Sigmoid colon (tissue), 7 donors: ENCODE results near the gene MTR. TPM values are rescaled to one million over a fixed set of nuclear protein-coding genes. Genes with fewer than 3 reads are reported as not detected.

Experiments used
- DNase-seq: peaks from one replicate; pipeline ENCODE4 v3.0.0-alpha.2; 2019
- H3K27ac ChIP-seq, 4 donors: fragments of 200-600 bp; sonication (generic); one replicate each; pipeline ENCODE4 v1.5.1; 2016 to 2019; ENCODE audit warnings: mild to moderate bottlenecking in 1 of 4
- H3K27me3 ChIP-seq, 3 donors: fragments of 200-600 bp; sonication (generic); one replicate each; pipeline ENCODE4 v1.5.1; 2019; ENCODE audit warnings: mild to moderate bottlenecking in 1 of 3
- H3K36me3 ChIP-seq, 4 donors: fragments of 200-600 bp; sonication (generic); one replicate each; pipeline ENCODE4 v1.5.1; 2016 to 2019
- H3K4me1 ChIP-seq, 4 donors: fragments of 200-600 bp; sonication (generic); one replicate each; pipeline ENCODE4 v1.5.1; 2017 to 2019
- H3K4me3 ChIP-seq, 4 donors: fragments of 200-600 bp; sonication (generic); one replicate each; pipeline ENCODE4 v1.5.1; 2017 to 2019; ENCODE audit warnings: mild to moderate bottlenecking in 2 of 4, moderate library complexity in 1 of 4
- H3K9me3 ChIP-seq, 4 donors: fragments of 200-600 bp in 3 of 4; sonication (generic) in 3 of 4; one replicate each; pipeline versions ENCODE4 v1.5.1 to v1.6.1; 2013 to 2019
- EP300 ChIP-seq, 4 donors: sonication (generic); formaldehyde crosslinking; IDR thresholded peaks; one replicate each; pipeline ENCODE4 v1.6.1; 2017; ENCODE audit warnings: antibody characterized with exemption in 4 of 4
- POLR2A ChIP-seq, 2 donors: fragments of 450-650 bp; IDR thresholded peaks; one replicate each; pipeline ENCODE4 v1.6.1; 2016; ENCODE audit warnings: antibody characterized with exemption in 2 of 2, mild to moderate bottlenecking in 2 of 2, moderate library complexity in 2 of 2
- POLR2AphosphoS5 ChIP-seq, 4 donors: sonication (generic); formaldehyde crosslinking; IDR thresholded peaks; one replicate each; pipeline ENCODE4 v1.6.1; 2017; ENCODE audit warnings: antibody characterized with exemption in 4 of 4
- WGBS, 2 donors: extraction: QIAGEN DNeasy Blood & Tissue Kit; methylation state at CpG; one replicate each; pipeline ENCODE4 v1.1.7; 2013; 5-methylcytosine and 5-hydroxymethylcytosine counted together
- intact Hi-C: fragments of 100-400 bp; cut with DNase I; formaldehyde crosslinking; loops from one replicate; pipeline ENCODE4 v1.15.1; 2023
- polyA plus RNA-seq, 3 donors: library from polyadenylated mRNA; stranded (reverse); fragments of 200-250 nt; gene quantifications; one replicate each; pipeline ENCODE4 v1.2.3, GENCODE V29; 2013
- total RNA-seq, 4 donors: library from RNA; depleted of rRNA; stranded (reverse); fragments of >200 nt; gene quantifications; one replicate each; pipeline ENCODE4 v1.1.0, GENCODE V29; 2016
- TF ChIP-seq, protein P1 (sequence below), 4 experiments: fragments of 450-650 bp in 3 of 4; fragments of 200-600 bp in 1 of 4; IDR thresholded peaks; one replicate each; pipeline ENCODE4 v1.5.1; 2016 to 2019; ENCODE audit warnings: antibody characterized with exemption in 4 of 4, mild to moderate bottlenecking in 3 of 4, moderate library complexity in 2 of 4
- donor health status: healthy with polysubstance abuse.
- donor health status: Bipolar disorder and iron deficiency.
- donor health status: healthy.

The MTR gene
- total and polyA plus RNA-seq, 7 donors = 1.2 to 38.4 (median 28.2) TPM

- H3K4me1 ChIP-seq = peaks cover 0 to 15% (median 10%) of the 10 kb centered on the region in 4 donors
- no peak overlapping the region for H3K27ac ChIP-seq
- 81 to 83% methylated on average over 2 of the region's 2 CpGs for WGBS, 2 donors
- TF ChIP-seq POLR2AphosphoS5 (IDR thresholded peaks at IDR 0.05) (no peak), POLR2A (IDR thresholded peaks at IDR 0.05) (no peak), EP300 (IDR thresholded peaks at IDR 0.05) (no peak)
- TF ChIP-seq, protein P1, sequence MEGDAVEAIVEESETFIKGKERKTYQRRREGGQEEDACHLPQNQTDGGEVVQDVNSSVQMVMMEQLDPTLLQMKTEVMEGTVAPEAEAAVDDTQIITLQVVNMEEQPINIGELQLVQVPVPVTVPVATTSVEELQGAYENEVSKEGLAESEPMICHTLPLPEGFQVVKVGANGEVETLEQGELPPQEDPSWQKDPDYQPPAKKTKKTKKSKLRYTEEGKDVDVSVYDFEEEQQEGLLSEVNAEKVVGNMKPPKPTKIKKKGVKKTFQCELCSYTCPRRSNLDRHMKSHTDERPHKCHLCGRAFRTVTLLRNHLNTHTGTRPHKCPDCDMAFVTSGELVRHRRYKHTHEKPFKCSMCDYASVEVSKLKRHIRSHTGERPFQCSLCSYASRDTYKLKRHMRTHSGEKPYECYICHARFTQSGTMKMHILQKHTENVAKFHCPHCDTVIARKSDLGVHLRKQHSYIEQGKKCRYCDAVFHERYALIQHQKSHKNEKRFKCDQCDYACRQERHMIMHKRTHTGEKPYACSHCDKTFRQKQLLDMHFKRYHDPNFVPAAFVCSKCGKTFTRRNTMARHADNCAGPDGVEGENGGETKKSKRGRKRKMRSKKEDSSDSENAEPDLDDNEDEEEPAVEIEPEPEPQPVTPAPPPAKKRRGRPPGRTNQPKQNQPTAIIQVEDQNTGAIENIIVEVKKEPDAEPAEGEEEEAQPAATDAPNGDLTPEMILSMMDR (IDR thresholded peaks at IDR 0.05) = no peak
- H3K4me3 ChIP-seq = no peak overlapping the region
- no peaks in the 10 kb centered on the region for H3K27me3 ChIP-seq
- H3K9me3 ChIP-seq = no peaks in the 10 kb centered on the region
- DNase-seq = no peak
- intact Hi-C loops = no loop called here
- peaks cover 0 to 33% (median 0%) of the 10 kb centered on the region in 4 donors for H3K36me3 ChIP-seq
Observed at GRCh38 chr1:236869911-236870310, 74.8 kb downstream of the MTR start.

GRCh38 chr1:236870721-236871120 lies 75.6 kb downstream of the MTR start:
- no peak overlapping the region for H3K4me3 ChIP-seq
- peaks cover 0 to 7% (median 3%) of the 10 kb centered on the region in 4 donors for H3K4me1 ChIP-seq
- intact Hi-C loops = no loop called here
- peaks cover 0 to 41% (median 2%) of the 10 kb centered on the region in 4 donors for H3K36me3 ChIP-seq
- TF ChIP-seq, protein P1 (IDR thresholded peaks at IDR 0.05) = no peak
- TF ChIP-seq POLR2A (IDR thresholded peaks at IDR 0.05) (no peak), POLR2AphosphoS5 (IDR thresholded peaks at IDR 0.05) (no peak), EP300 (IDR thresholded peaks at IDR 0.05) (no peak)
- no peak overlapping the region for H3K27ac ChIP-seq
- no peaks in the 10 kb centered on the region for H3K9me3 ChIP-seq
- WGBS, 2 donors = 84 to 93% methylated on average over 6 of the region's 6 CpGs
- DNase-seq = no peak
- H3K27me3 ChIP-seq = no peaks in the 10 kb centered on the region

- Histone ChIP-seq H3K27ac (no peak overlapping the region), H3K36me3 (peaks cover 0 to 51% (median 3%) of the 10 kb centered on the region in 4 donors), H3K27me3 (no peaks in the 10 kb centered on the region), H3K4me1 (no peaks in the 10 kb centered on the region), H3K9me3 (no peaks in the 10 kb centered on the region), H3K4me3 (no peak overlapping the region)
- TF ChIP-seq POLR2AphosphoS5 (IDR thresholded peaks at IDR 0.05) (no peak), EP300 (IDR thresholded peaks at IDR 0.05) (no peak), POLR2A (IDR thresholded peaks at IDR 0.05) (no peak)
- TF ChIP-seq, protein P1 (IDR thresholded peaks at IDR 0.05) = no peak
- WGBS, 2 donors = 71 to 81% methylated on average over 5 of the region's 5 CpGs
- DNase-seq = no peak
- intact Hi-C loops = no loop called here
Observed at GRCh38 chr1:236872075-236872666, 77.1 kb downstream of the MTR start.

DNA sequence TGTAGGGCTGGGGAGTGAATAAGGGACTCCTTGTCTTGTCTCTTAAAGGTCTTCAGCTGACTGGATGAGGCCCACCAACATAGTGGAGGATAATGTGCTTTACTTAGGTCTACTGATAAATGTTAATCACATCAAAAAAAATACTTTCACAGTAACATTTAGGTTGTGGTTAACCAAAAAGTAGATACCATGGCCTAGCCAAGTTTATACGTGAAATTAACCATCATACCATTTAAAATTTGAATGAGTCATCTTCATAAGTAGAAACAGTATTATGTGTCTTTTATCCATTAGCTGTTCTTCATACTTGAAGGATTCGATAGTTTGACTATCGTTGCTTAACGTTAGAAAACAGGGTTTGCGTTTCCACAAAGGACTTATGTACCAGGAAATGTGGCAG lies 80.9 kb downstream of the MTR start:
- H3K27me3 ChIP-seq = no peaks in the 10 kb centered on the region
- no peaks in the 10 kb centered on the region for H3K4me1 ChIP-seq
- no peak for DNase-seq
- no peaks in the 10 kb centered on the region for H3K9me3 ChIP-seq
- intact Hi-C loops = no loop called here
- no peak overlapping the region for H3K4me3 ChIP-seq
- WGBS, 2 donors = 94% methylated on average over 5 of the region's 5 CpGs
- TF ChIP-seq, protein P1 (IDR thresholded peaks at IDR 0.05) = no peak
- no peak for TF ChIP-seq EP300 (IDR thresholded peaks at IDR 0.05)
- TF ChIP-seq POLR2AphosphoS5 (IDR thresholded peaks at IDR 0.05) = no peak
- TF ChIP-seq POLR2A (IDR thresholded peaks at IDR 0.05) = no peak
- no peak overlapping the region for H3K27ac ChIP-seq
- H3K36me3 ChIP-seq = peaks cover 0 to 62% (median 3%) of the 10 kb centered on the region in 4 donors

DNA sequence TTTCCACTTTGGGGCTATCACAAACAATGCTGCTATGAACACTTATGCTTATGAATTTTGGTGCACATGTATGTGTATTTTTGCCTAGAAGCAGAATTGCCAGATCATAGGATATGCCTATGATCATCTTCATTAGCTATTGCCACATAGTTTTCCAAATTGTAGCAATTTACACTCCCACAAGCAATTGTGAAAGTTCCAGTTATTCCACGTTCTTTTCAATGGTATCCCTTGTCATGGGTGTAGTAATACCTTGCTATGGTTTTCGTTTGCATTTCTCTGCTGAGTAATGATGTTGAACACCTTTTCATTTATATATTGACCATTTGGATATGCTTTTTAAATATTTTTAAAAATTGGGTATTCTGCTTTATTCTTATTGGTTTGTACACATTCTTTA lies 82.6 kb downstream of the MTR start:
- Histone ChIP-seq H3K27me3 (no peaks in the 10 kb centered on the region), H3K27ac (no peak overlapping the region), H3K4me3 (no peak overlapping the region), H3K4me1 (no peaks in the 10 kb centered on the region), H3K9me3 (no peaks in the 10 kb centered on the region), H3K36me3 (peaks cover 0 to 73% (median 3%) of the 10 kb centered on the region in 4 donors)
- no peak for DNase-seq
- intact Hi-C loops = no loop called here
- TF ChIP-seq EP300 (IDR thresholded peaks at IDR 0.05) (no peak), POLR2AphosphoS5 (IDR thresholded peaks at IDR 0.05) (no peak), POLR2A (IDR thresholded peaks at IDR 0.05) (no peak)
- TF ChIP-seq, protein P1 (IDR thresholded peaks at IDR 0.05) = no peak
- 89 to 91% methylated on average over 2 of the region's 2 CpGs for WGBS, 2 donors
